Brain microvascular endothelial cell (primary cell): ENCODE measurements around the gene DGKB.

Experiments used
- DNase-seq: peaks from one replicate; pipeline ENCODE4 v3.0.0-alpha.2; 2020
- H3K27ac ChIP-seq: fragments of 250-450 bp; sonication (Bioruptor Pico); 2 replicates; pipeline ENCODE4 v1.5.1; 2020; ENCODE audit warnings: mild to moderate bottlenecking, moderate library complexity
- H3K27me3 ChIP-seq: fragments of 250-450 bp; sonication (Bioruptor Pico); replicated peaks from 2 replicates; pipeline ENCODE4 v1.5.1; 2020; ENCODE audit warnings: mild to moderate bottlenecking
- H3K36me3 ChIP-seq: fragments of 250-450 bp; sonication (Bioruptor Pico); replicated peaks from 2 replicates; pipeline ENCODE4 v1.5.1; 2020; ENCODE audit warnings: mild to moderate bottlenecking
- H3K4me3 ChIP-seq: 2 replicates; pipeline ENCODE4 v1.5.1; 2011; ENCODE audit warnings: low read depth, mild to moderate bottlenecking, control low read depth, low read length, moderate library complexity
- in situ Hi-C: cut with HindIII; loops from 2 replicates; pipeline ENCODE4 v1.10.0; 2017; ENCODE audit warnings: low sequenced_read_pairs, low pct_ligation_motif_present
- TF ChIP-seq, protein P1 (sequence below): IDR thresholded peaks from 2 replicates; pipeline ENCODE4 v1.5.1; 2011; ENCODE audit warnings: low read depth, mild to moderate bottlenecking, moderate library complexity, low read length, control low read depth, inconsistent platforms; ENCODE audit errors: missing control alignments

DGKB gene

DNA sequence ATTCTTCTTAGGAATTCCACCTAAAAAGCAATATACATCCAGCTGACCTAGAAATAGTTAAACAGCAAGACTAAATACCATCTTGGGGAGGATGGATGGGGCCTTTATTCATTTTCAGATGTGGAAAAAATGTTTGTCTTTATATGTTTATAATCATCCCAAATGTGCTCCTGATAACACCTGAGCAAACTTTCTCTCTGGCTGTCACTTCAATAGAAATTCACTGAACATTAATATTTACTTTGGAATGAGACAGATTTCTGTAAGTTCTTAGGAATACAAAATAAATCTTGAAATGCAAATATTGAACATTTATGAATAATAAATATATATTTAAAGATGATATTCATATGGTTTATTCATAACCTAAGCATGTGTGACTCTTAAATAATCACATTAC lies 185.4 kb downstream of the DGKB start:
- H3K27ac ChIP-seq = no peak overlapping the region
- no peaks in the 10 kb centered on the region for H3K36me3 ChIP-seq
- H3K4me3 ChIP-seq = no peak overlapping the region
- H3K27me3 ChIP-seq = no peaks in the 10 kb centered on the region
- TF ChIP-seq, protein P1, sequence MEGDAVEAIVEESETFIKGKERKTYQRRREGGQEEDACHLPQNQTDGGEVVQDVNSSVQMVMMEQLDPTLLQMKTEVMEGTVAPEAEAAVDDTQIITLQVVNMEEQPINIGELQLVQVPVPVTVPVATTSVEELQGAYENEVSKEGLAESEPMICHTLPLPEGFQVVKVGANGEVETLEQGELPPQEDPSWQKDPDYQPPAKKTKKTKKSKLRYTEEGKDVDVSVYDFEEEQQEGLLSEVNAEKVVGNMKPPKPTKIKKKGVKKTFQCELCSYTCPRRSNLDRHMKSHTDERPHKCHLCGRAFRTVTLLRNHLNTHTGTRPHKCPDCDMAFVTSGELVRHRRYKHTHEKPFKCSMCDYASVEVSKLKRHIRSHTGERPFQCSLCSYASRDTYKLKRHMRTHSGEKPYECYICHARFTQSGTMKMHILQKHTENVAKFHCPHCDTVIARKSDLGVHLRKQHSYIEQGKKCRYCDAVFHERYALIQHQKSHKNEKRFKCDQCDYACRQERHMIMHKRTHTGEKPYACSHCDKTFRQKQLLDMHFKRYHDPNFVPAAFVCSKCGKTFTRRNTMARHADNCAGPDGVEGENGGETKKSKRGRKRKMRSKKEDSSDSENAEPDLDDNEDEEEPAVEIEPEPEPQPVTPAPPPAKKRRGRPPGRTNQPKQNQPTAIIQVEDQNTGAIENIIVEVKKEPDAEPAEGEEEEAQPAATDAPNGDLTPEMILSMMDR = no peak
- DNase-seq = no peak
- in situ Hi-C loops = no loop called here

DNA sequence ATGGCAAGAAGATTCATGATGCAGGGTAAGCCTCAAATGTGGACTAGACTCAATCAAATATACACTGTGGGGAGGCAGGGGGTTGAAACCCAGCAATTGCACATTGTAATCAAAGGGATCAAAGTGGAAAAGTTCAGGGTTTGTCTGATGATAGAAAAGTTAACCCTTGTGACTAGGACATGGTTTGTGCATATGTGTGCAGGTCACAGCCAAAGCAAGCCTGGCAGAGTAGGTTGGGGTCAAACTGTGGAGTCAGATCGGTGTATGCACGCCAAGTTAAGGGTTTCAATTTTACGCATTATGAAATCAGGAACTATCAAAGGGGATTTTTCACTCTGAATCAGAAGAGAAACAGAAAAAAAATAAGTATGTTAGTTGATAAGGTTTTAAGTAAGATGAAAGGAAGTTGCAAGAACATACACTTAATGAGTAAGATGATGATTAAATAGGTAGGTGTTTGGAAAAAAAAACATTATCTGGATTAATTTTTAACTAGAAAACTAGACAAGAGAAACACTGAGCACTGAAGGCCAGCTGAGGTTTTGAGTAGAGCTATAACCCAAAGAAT lies 188.3 kb downstream of the DGKB start:
- Histone ChIP-seq H3K36me3 (no peaks in the 10 kb centered on the region), H3K4me3 (no peak overlapping the region), H3K27ac (no peak overlapping the region), H3K27me3 (no peaks in the 10 kb centered on the region)
- TF ChIP-seq, protein P1 = no peak
- in situ Hi-C loops = no loop called here
- no peak for DNase-seq

- TF ChIP-seq, protein P1 = no peak
- Histone ChIP-seq H3K4me3 (no peak overlapping the region), H3K36me3 (no peaks in the 10 kb centered on the region), H3K27ac (no peak overlapping the region), H3K27me3 (no peaks in the 10 kb centered on the region)
- in situ Hi-C loops = no loop called here
- DNase-seq = no peak
Measured at GRCh38 chr7:14698239-14698638, 204.3 kb downstream of the DGKB start.

GRCh38 chr7:14697684-14698083 lies 204.9 kb downstream of the DGKB start:
- in situ Hi-C loops = no loop called here
- no peak for DNase-seq

GRCh38 chr7:14691597-14692203 lies 210.9 kb downstream of the DGKB start:
- peak; percentile 47 for DNase-seq
- Histone ChIP-seq H3K27ac (no peak overlapping the region), H3K27me3 (no peaks in the 10 kb centered on the region), H3K36me3 (no peaks in the 10 kb centered on the region), H3K4me3 (no peak overlapping the region)
- TF ChIP-seq, protein P1 = peak; percentile 84
- in situ Hi-C loops = no loop called here

More at GRCh38 chr7:14697684-14698083, 204.9 kb downstream of the DGKB start:
- H3K27me3 ChIP-seq = no peaks in the 10 kb centered on the region
- TF ChIP-seq, protein P1 = no peak
- H3K27ac ChIP-seq = no peak overlapping the region
- H3K4me3 ChIP-seq = no peak overlapping the region
- H3K36me3 ChIP-seq = no peaks in the 10 kb centered on the region

GRCh38 chr7:14691034-14691433 lies 211.5 kb downstream of the DGKB start:
- TF ChIP-seq, protein P1 = no peak
- Histone ChIP-seq H3K27ac (no peak overlapping the region), H3K27me3 (no peaks in the 10 kb centered on the region), H3K4me3 (no peak overlapping the region), H3K36me3 (no peaks in the 10 kb centered on the region)
- in situ Hi-C loops = no loop called here
- DNase-seq = no peak
